K562 (cell line): ENCODE data around the gene TSEN34. TPM values are rescaled to one million over a fixed set of nuclear protein-coding genes. Genes with fewer than 3 reads are reported as not detected.
A peak's percentile ranks its signal among the peaks of the same experiment; 100 is the strongest.

Experiments
- BCOR ChIP-seq: fragments of 450-650 bp; IDR thresholded peaks from 2 replicates; pipeline ENCODE4 v1.6.1; 2016
- CBX2 ChIP-seq: fragments of 200-600 bp; sonication (generic); IDR thresholded peaks from one replicate; pipeline ENCODE4 v1.6.1; 2012; ENCODE audit warnings: mild to moderate bottlenecking, low read length, inconsistent platforms; ENCODE audit not compliant: insufficient read depth, poor library complexity, severe bottlenecking
- CTBP1 ChIP-seq: fragments of 450-650 bp; IDR thresholded peaks from 2 replicates; pipeline ENCODE4 v1.6.1; 2016; ENCODE audit warnings: borderline replicate concordance
- FOXK2 ChIP-seq, 2 experiments: fragments of 450-650 bp; IDR thresholded peaks in 1 of 2; conservative IDR thresholded peaks in 1 of 2; 2 replicates each; pipeline ENCODE4 v1.6.1; 2016; ENCODE audit warnings: low read depth in 2 of 2, mild to moderate bottlenecking in 1 of 2
- HDAC1 ChIP-seq, 2 experiments: fragments of 450-650 bp; IDR thresholded peaks; 2 replicates each; pipeline ENCODE4 v1.6.1; 2016 to 2017; ENCODE audit warnings: inconsistent platforms in 1 of 2, mild to moderate bottlenecking in 1 of 2, moderate library complexity in 1 of 2
- MGA ChIP-seq: fragments of 450-650 bp; IDR thresholded peaks from 2 replicates; pipeline ENCODE4 v1.6.1; 2016; ENCODE audit warnings: mild to moderate bottlenecking, moderate library complexity
- MTA1 ChIP-seq: fragments of 450-650 bp; IDR thresholded peaks from 2 replicates; pipeline ENCODE4 v1.6.1; 2017; ENCODE audit warnings: borderline replicate concordance
- NCOA6 ChIP-seq: fragments of 450-650 bp; IDR thresholded peaks from 2 replicates; pipeline ENCODE4 v1.6.1; 2017; ENCODE audit warnings: mild to moderate bottlenecking
- NCOR1 ChIP-seq: fragments of 450-650 bp; IDR thresholded peaks from 2 replicates; pipeline ENCODE4 v1.6.1; 2016; ENCODE audit warnings: mild to moderate bottlenecking, moderate library complexity
- PBX2 ChIP-seq, 2 experiments: IDR thresholded peaks in 1 of 2; conservative IDR thresholded peaks in 1 of 2; 2 replicates each; pipeline ENCODE4 v1.6.1; 2016; ENCODE audit warnings: low read depth in 2 of 2, mild to moderate bottlenecking in 1 of 2, missing compliant biosample characterization in 1 of 2, missing genetic modification characterization in 1 of 2, moderate library complexity in 1 of 2
- SRSF3 ChIP-seq: fragments of 200-400 bp; formaldehyde crosslinking; IDR thresholded peaks from 2 replicates; pipeline ENCODE4 v1.6.1; 2016; ENCODE audit warnings: mild to moderate bottlenecking, low read length, moderate library complexity; ENCODE audit not compliant: insufficient read depth
- ZNF324 ChIP-seq: fragments of 250-450 bp; sonication (Bioruptor Pico); IDR thresholded peaks from 2 replicates; pipeline ENCODE4 v1.4.0; 2020; ENCODE audit warnings: mild to moderate bottlenecking
- ZNF347 ChIP-seq: fragments of 450-650 bp; formaldehyde crosslinking; IDR thresholded peaks from 2 replicates; pipeline ENCODE4 v1.4.0; 2020; ENCODE audit warnings: low read depth, mild to moderate bottlenecking, moderate library complexity
- polyA plus RNA-seq, 8 experiments: library from polyadenylated mRNA; depleted of rRNA in 4 of 8; stranded (reverse) in 5 of 8; unstranded in 3 of 8; fragments of >200 nt; fragmentation: Nextera tagmentation in 2 of 8; fragmentation: Illumina TruSeq in 1 of 8; extraction: Ambion mirVana in 2 of 8; extraction: Trizol in 1 of 8; gene quantifications; 2 replicates each; pipeline versions ENCODE4 v1.2.1 to v1.2.3, GENCODE V29; 2011 to 2014; ENCODE audit warnings: inconsistent platforms in 1 of 8, missing spikeins in 1 of 8
- total RNA-seq, 7 experiments: library from RNA; depleted of rRNA in 6 of 7; stranded (reverse); fragments of >200 nt in 6 of 7; fragmentation: Illumina TruSeq in 2 of 7; extraction: Trizol in 2 of 7; gene quantifications; 2 replicates each; pipeline versions ENCODE4 v1.2.1 to v1.2.3, GENCODE V29; 2011 to 2021; ENCODE audit warnings: low replicate concordance in 1 of 7

Gene TSEN34
- total and polyA plus RNA-seq, 9 of the 15 experiments (the other 6 are each of a cell fraction or from before 2014, with no cell fraction given), result 3.1 to 57.6 (median 29.5) TPM

- peak; percentile 97 to 98 for TF ChIP-seq FOXK2 (conservative IDR thresholded peaks at IDR 0.05 in 1 of 2, IDR thresholded peaks at IDR 0.05 in 1 of 2; ENCODE audit: low read depth in 2 of 2)
- peak; percentile 72; the same call in 1 of the 2 replicates for TF ChIP-seq BCOR
- peak in 1 of 2 experiments; percentile 97; a peak in 3 of 4 replicates for TF ChIP-seq HDAC1 (IDR thresholded peaks at IDR 0.05)
- TF ChIP-seq NCOA6, result no peak
- peak; percentile 92 for TF ChIP-seq NCOR1
- TF ChIP-seq MGA, result peak; percentile 93
- TF ChIP-seq MTA1, result peak; percentile 81; the same call in 1 of the 2 replicates
- TF ChIP-seq PBX2 (CRISPR knock-in tag; IDR thresholded peaks at IDR 0.05; ENCODE audit: low read depth), result no peak
- no peak for TF ChIP-seq PBX2 (tag; conservative IDR thresholded peaks at IDR 0.05; ENCODE audit: low read depth)
- no peak for TF ChIP-seq CBX2
- TF ChIP-seq CTBP1, result peak; percentile 89; the same call in 1 of the 2 replicates
- no peak; the same call in 1 of the 2 replicates for TF ChIP-seq ZNF324 (CRISPR knock-in tag)
- TF ChIP-seq ZNF347 (CRISPR knock-in tag), result peak; percentile 85
- TF ChIP-seq SRSF3, result no peak
These were observed 17.1 kb downstream of the TSEN34 start (continued) for GRCh38 chr19:54207983-54208783.
